PC-9 (cell line): Measurements from ENCODE around the gene CNN2. TPM values are rescaled to one million over a fixed set of nuclear protein-coding genes. Genes with fewer than 3 reads are reported as not detected.
A peak's percentile ranks its signal among the peaks of the same experiment; 100 is the strongest.

Experiments used
- BruUV-seq: library from RNA; stranded (reverse); fragments of 400-500 nt; replicated peaks from 2 replicates; lab custom pipeline; 2021; lab: Mats Ljungman, UMichigan
- CTCF ChIA-PET: fragments of 300-600 bp; sonication (Branson Sonifier 250); formaldehyde crosslinking; loops from one replicate; lab custom pipeline; 2022; ENCODE audit warnings: antibody characterized with exemption; lab: Charles Lee
- POLR2A ChIA-PET: fragments of 300-600 bp; sonication (Branson Sonifier 250); formaldehyde crosslinking; loops from one replicate; lab custom pipeline; 2022; ENCODE audit warnings: antibody characterized with exemption; ENCODE audit not compliant: unreplicated experiment; lab: Charles Lee
- DNase-seq, 2 experiments: peaks; one replicate each; pipeline versions ENCODE4 v3.0.0 to v3.0.0-alpha.2; 2015 to 2022; ENCODE audit warnings: mixed read lengths in 1 of 2
- H2AFZ ChIP-seq: fragments of 200-600 bp; sonication (generic); 2 replicates; pipeline ENCODE4 v1.8.1; 2017; ENCODE audit warnings: antibody characterized with exemption
- H3F3A ChIP-seq: fragments of 200-600 bp; sonication (generic); 2 replicates; pipeline ENCODE4 v1.8.1; 2017; ENCODE audit warnings: antibody characterized with exemption, mild to moderate bottlenecking, low read depth; ENCODE audit not compliant: insufficient read depth
- H3K27ac ChIP-seq: fragments of 200-600 bp; sonication (generic); 2 replicates; pipeline ENCODE4 v1.6.1; 2016; ENCODE audit warnings: mixed run types
- H3K27me3 ChIP-seq: fragments of 200-600 bp; sonication (generic); 2 replicates; pipeline ENCODE4 v1.6.1; 2016; ENCODE audit warnings: low read depth, mixed run types; ENCODE audit not compliant: insufficient read depth
- H3K36me3 ChIP-seq: fragments of 200-600 bp; sonication (generic); 2 replicates; pipeline ENCODE4 v1.6.1; 2016; ENCODE audit warnings: low read depth, mixed run types
- H3K4me1 ChIP-seq: fragments of 200-600 bp; sonication (generic); replicated peaks from 2 replicates; pipeline ENCODE4 v1.6.1; 2016; ENCODE audit warnings: mixed run types; ENCODE audit not compliant: insufficient read depth
- H3K4me2 ChIP-seq: fragments of 200-600 bp; sonication (generic); 2 replicates; pipeline ENCODE4 v1.6.1; 2017; ENCODE audit warnings: mixed run types
- H3K4me3 ChIP-seq: fragments of 200-600 bp; sonication (generic); 2 replicates; pipeline ENCODE4 v1.6.1; 2016; ENCODE audit warnings: mixed run types
- H3K79me2 ChIP-seq: fragments of 200-600 bp; sonication (generic); 2 replicates; pipeline ENCODE4 v1.6.1; 2017; ENCODE audit warnings: low read depth, mixed run types
- H3K9me2 ChIP-seq: fragments of 200-600 bp; sonication (generic); 2 replicates; pipeline ENCODE4 v1.8.1; 2017; ENCODE audit warnings: mild to moderate bottlenecking; ENCODE audit not compliant: insufficient read depth
- H3K9me3 ChIP-seq: fragments of 200-600 bp; sonication (generic); 2 replicates; pipeline ENCODE4 v1.8.1; 2016; ENCODE audit warnings: low read depth; ENCODE audit not compliant: insufficient read depth
- H4K20me1 ChIP-seq: fragments of 200-600 bp; sonication (generic); 2 replicates; pipeline ENCODE4 v1.8.1; 2017; ENCODE audit not compliant: insufficient read depth
- EZH2 ChIP-seq: fragments of 200-600 bp; sonication (generic); IDR thresholded peaks from 2 replicates; pipeline ENCODE4 v1.8.0; 2017; ENCODE audit warnings: antibody characterized with exemption, low read depth
- intact Hi-C: fragments of 100-400 bp; cut with micrococcal nuclease; formaldehyde crosslinking; loops from one replicate; pipeline ENCODE4 v1.10.0; 2022; ENCODE audit not compliant: unreplicated experiment
- total RNA-seq: library from RNA; stranded (reverse); gene quantifications from 2 replicates; pipeline ENCODE4 v1.2.3, GENCODE V29; 2021
- TF ChIP-seq, protein P1 (sequence below): fragments of 200-600 bp; sonication (generic); conservative IDR thresholded peaks from 2 replicates; pipeline ENCODE4 v1.6.1; 2017; ENCODE audit warnings: mixed run types, antibody characterized with exemption, mild to moderate bottlenecking, moderate library complexity

Gene CNN2
- total RNA-seq, 1 experiment from 2014 or later = 206 TPM

DNA sequence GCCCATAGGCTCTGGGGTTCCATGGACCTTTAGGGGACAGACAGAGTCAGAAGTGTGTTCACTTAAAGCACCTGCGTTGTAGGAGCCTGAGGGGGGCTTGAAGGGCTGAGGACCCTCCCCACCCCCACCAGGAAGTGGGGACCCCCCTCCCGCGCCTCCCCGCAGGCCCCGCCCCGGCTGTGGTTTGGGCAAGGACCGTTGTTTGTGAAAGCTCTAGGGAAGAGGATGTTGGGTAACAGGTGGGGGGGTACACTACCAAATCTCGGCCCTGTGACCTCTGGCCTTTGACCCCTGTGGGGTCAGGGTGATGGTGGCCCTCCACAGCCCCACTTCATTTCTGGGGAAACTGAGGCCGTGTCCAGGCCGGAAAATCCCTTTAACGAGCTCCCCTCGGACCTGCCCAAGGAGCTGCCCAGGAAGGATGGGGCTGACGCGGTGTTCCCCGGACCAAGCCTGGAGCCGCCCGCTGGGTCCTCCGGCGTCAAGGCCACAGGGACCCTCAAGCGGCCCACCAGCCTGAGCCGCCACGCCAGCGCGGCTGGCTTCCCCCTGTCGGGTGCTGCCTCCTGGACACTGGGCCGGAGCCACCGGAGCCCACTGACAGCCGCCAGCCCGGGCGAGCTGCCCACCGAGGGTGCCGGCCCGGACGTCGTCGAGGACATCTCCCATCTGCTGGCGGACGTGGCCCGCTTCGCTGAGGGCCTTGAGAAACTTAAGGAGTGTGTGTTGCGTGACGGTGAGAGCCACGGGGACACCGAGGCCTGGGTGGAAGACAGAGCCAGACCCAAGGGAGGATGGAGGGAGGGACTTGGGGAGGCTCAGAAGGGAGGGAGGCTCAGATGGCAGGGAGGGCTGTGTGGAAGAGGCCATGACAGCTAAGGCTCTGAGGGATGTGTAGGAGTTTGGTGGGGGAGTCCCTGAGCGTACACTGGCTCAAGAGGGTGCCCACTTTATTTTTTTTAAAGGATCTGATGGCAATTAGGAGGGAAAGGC is 41.9 kb downstream of the CNN2 start:
- intact Hi-C loops = loop anchor here (5.0 kb wide), 1 partner anchor 34 kb away; the partner anchor contains the start of gene GPX4
- Histone ChIP-seq H2AFZ (no peak overlapping the region), H3K27me3 (no peaks in the 10 kb centered on the region), H3K4me3 (peak overlapping the region; percentile 71), H3K9me3 (no peaks in the 10 kb centered on the region), H3K9me2 (no peaks in the 10 kb centered on the region), H4K20me1 (no peaks in the 10 kb centered on the region), H3K36me3 (no peaks in the 10 kb centered on the region), H3K4me1 (peaks cover 19% of the 10 kb centered on the region), H3F3A (peaks cover 37% of the 10 kb centered on the region), H3K27ac (no peak overlapping the region), H3K79me2 (no peaks in the 10 kb centered on the region), H3K4me2 (peak overlapping the region; percentile 97)
- TF ChIP-seq EZH2 = no peak
- TF ChIP-seq, protein P1, sequence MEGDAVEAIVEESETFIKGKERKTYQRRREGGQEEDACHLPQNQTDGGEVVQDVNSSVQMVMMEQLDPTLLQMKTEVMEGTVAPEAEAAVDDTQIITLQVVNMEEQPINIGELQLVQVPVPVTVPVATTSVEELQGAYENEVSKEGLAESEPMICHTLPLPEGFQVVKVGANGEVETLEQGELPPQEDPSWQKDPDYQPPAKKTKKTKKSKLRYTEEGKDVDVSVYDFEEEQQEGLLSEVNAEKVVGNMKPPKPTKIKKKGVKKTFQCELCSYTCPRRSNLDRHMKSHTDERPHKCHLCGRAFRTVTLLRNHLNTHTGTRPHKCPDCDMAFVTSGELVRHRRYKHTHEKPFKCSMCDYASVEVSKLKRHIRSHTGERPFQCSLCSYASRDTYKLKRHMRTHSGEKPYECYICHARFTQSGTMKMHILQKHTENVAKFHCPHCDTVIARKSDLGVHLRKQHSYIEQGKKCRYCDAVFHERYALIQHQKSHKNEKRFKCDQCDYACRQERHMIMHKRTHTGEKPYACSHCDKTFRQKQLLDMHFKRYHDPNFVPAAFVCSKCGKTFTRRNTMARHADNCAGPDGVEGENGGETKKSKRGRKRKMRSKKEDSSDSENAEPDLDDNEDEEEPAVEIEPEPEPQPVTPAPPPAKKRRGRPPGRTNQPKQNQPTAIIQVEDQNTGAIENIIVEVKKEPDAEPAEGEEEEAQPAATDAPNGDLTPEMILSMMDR = no peak
- ChIA-PET POLR2A (interaction anchor here (0.5 kb wide), 1 partner anchor 597 kb away, joined by 6 read pairs; no protein-coding TSS in a partner anchor), CTCF (no interaction called here)
- DNase-seq = no peak
- no TSS peak for BruUV-seq

DNA sequence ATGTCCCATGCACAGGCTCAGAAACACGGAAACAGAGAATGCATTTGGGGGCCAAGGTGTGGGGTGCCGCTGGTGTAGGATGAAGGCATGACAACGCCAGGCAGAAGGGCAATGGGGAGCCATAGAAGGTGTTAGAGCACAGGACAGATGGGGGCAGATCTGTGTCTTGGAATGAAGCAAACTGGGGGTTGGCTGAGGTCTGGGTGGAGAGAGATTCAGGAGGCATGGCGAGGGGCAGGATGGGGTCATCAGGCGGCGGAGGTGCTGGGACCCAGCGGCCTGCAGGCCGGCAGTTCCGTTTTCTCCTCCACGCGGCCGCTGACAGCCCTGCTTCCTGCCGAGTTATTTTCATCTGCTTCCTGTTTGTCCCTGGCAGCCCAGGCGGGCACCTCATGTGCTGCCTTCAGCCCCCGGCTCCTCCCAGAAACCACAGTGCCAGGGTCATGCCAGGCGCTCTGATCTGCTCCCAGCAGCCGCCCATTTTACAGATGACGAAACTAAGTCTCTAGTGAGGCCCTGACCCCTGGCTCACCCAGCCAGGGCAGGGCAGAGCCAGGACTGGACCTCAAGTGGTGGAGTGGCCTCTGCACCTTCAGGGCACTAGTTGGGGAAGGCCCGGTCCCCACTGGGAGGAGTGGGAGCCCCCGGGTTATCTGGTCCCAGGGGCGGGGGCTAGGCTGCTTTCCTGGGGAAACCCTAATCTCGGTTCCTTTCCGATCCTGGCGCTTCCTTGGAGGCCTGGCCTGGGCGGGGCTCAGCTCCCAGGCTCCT is 42.8 kb downstream of the CNN2 start:
- Histone ChIP-seq H3F3A (peaks cover 31% of the 10 kb centered on the region), H3K4me2 (no peak overlapping the region), H3K9me3 (no peaks in the 10 kb centered on the region), H4K20me1 (no peaks in the 10 kb centered on the region), H3K79me2 (no peaks in the 10 kb centered on the region), H3K27ac (no peak overlapping the region), H3K4me1 (peaks cover 19% of the 10 kb centered on the region), H3K4me3 (no peak overlapping the region), H3K27me3 (no peaks in the 10 kb centered on the region), H2AFZ (no peak overlapping the region), H3K9me2 (no peaks in the 10 kb centered on the region), H3K36me3 (no peaks in the 10 kb centered on the region)
- ChIA-PET CTCF (no interaction called here), POLR2A (interaction anchor here (0.6 kb wide), 1 partner anchor 47 kb away, joined by 6 read pairs; no protein-coding TSS in a partner anchor)
- intact Hi-C loops = loop anchor here (5.0 kb wide), 1 partner anchor 33 kb away; the partner anchor contains the start of gene GPX4
- no peak for DNase-seq
- TF ChIP-seq, protein P1 = no peak
- no peak for TF ChIP-seq EZH2
- no TSS peak for BruUV-seq

DNA sequence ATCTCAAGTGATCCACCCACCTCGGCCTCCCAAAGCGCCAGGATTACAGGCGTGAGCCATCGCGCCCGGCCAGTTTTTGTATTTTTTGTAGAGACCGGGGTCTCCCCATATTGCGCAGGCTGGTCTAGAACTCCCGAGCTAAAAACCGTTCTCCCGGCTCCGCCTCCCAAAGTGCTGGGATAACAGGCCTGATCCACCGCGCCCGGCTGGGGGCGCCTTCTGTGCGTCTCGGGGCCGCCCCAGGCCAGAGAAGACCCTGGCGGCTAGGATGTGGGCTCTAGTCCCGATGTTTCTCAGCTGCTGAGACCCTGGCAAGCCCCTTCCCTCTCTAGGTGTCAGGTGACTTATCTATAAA is 44.1 kb downstream of the CNN2 start:
- intact Hi-C loops = no loop called here
- Histone ChIP-seq H3K4me2 (no peak overlapping the region), H3K27ac (no peak overlapping the region), H3K79me2 (no peaks in the 10 kb centered on the region), H3K9me2 (no peaks in the 10 kb centered on the region), H4K20me1 (no peaks in the 10 kb centered on the region), H3F3A (peaks cover 27% of the 10 kb centered on the region; the same call in 1 of the 2 replicates), H3K9me3 (no peaks in the 10 kb centered on the region), H3K36me3 (no peaks in the 10 kb centered on the region), H3K4me1 (peaks cover 16% of the 10 kb centered on the region), H3K4me3 (no peak overlapping the region), H2AFZ (no peak overlapping the region), H3K27me3 (no peaks in the 10 kb centered on the region)
- POLR2A ChIA-PET = no interaction called here
- BruUV-seq = no TSS peak
- CTCF ChIA-PET = no interaction called here
- TF ChIP-seq, protein P1 = no peak
- TF ChIP-seq EZH2 = no peak
- DNase-seq = no peak
